SK-N-SH (cell line): ENCODE data around the gene FMR1. TPM values are rescaled to one million over a fixed set of nuclear protein-coding genes. Genes with fewer than 3 reads are reported as not detected.

ENCODE experiments used
- CTCF ChIA-PET: fragments of 300-600, 350-600 bp; formaldehyde crosslinking; extraction: SDS; loops from one replicate; lab custom pipeline; 2021; lab: Yijun Ruan, JAX
- POLR2A ChIA-PET: fragments of 350-600 bp; sonication (Branson Sonifier 250); formaldehyde crosslinking; extraction: SDS; loops from one replicate; lab custom pipeline; 2020; ENCODE audit warnings: antibody characterized with exemption, inconsistent platforms; lab: Yijun Ruan, JAX
- DNase-seq: peaks from one replicate; pipeline ENCODE4 v3.0.0; 2012
- H2AFZ ChIP-seq: fragments of 200-600 bp; sonication (generic); 2 replicates; pipeline ENCODE4 v1.8.1; 2016; ENCODE audit warnings: antibody characterized with exemption, mild to moderate bottlenecking, low read depth
- H3F3A ChIP-seq: fragments of 200-600 bp; sonication (generic); replicated peaks from 2 replicates; pipeline ENCODE3; 2016; ENCODE audit warnings: antibody characterized with exemption, mild to moderate bottlenecking; ENCODE audit not compliant: insufficient read depth
- H3K27ac ChIP-seq, 2 experiments: fragments of 200-500 bp in 1 of 2; fragments of 200-600 bp in 1 of 2; sonication (Bioruptor generic) in 1 of 2; sonication (generic), shearing (Covaris generic) in 1 of 2; 2 replicates each; pipeline versions ENCODE4 v1.5.1 to v1.6.1; 2014 to 2016; ENCODE audit warnings: low read depth in 2 of 2, inconsistent platforms in 1 of 2, low read length in 1 of 2, mild to moderate bottlenecking in 1 of 2, mixed read lengths in 1 of 2
- H3K27me3 ChIP-seq: fragments of 200-600 bp; sonication (generic), shearing (Covaris generic); 2 replicates; pipeline ENCODE4 v1.6.1; 2016; ENCODE audit warnings: mixed run types; ENCODE audit not compliant: insufficient read depth
- H3K36me3 ChIP-seq, 2 experiments: fragments of 200-500 bp in 1 of 2; fragments of 200-600 bp in 1 of 2; sonication (Bioruptor generic) in 1 of 2; sonication (generic) in 1 of 2; replicated peaks in 1 of 2; 2 replicates each; pipeline versions ENCODE3 to v1.5.1; 2014 to 2016; ENCODE audit warnings: low read length in 1 of 2, mild to moderate bottlenecking in 1 of 2; ENCODE audit not compliant: insufficient read depth in 2 of 2, control insufficient read depth in 1 of 2
- H3K4me1 ChIP-seq, 2 experiments: fragments of 200-500 bp in 1 of 2; fragments of 200-600 bp in 1 of 2; sonication (Bioruptor generic) in 1 of 2; sonication (generic), shearing (Covaris generic) in 1 of 2; 2 replicates each; pipeline versions ENCODE4 v1.5.1 to v1.6.1; 2014 to 2016; ENCODE audit warnings: low read depth in 1 of 2, low read length in 1 of 2, mixed run types in 1 of 2; ENCODE audit not compliant: insufficient read depth in 2 of 2, control insufficient read depth in 1 of 2
- H3K4me2 ChIP-seq: fragments of 200-600 bp; sonication (generic), shearing (Covaris generic); 2 replicates; pipeline ENCODE4 v1.6.1; 2017; ENCODE audit warnings: mixed run types
- H3K4me3 ChIP-seq, 2 experiments: fragments of 200-500 bp in 1 of 2; fragments of 200-600 bp in 1 of 2; sonication (Bioruptor generic) in 1 of 2; sonication (generic), shearing (Covaris generic) in 1 of 2; 2 replicates each; pipeline versions ENCODE4 v1.5.1 to v1.8.1; 2014 to 2016; ENCODE audit warnings: low read depth in 2 of 2, inconsistent platforms in 1 of 2, low read length in 1 of 2, mild to moderate bottlenecking in 1 of 2, mixed read lengths in 1 of 2, moderate library complexity in 1 of 2
- H3K79me2 ChIP-seq: fragments of 200-600 bp; sonication (generic); 2 replicates; pipeline ENCODE4 v1.8.1; 2017; ENCODE audit warnings: mild to moderate bottlenecking; ENCODE audit not compliant: insufficient read depth
- H3K9ac ChIP-seq: fragments of 200-600 bp; sonication (generic); 2 replicates; pipeline ENCODE4 v1.6.1; 2017; ENCODE audit warnings: mixed run types
- H3K9me2 ChIP-seq: fragments of 200-600 bp; sonication (generic); 2 replicates; pipeline ENCODE4 v1.6.1; 2017; ENCODE audit warnings: mixed run types
- H3K9me3 ChIP-seq: fragments of 200-600 bp; sonication (generic); 2 replicates; pipeline ENCODE4 v1.6.1; 2017; ENCODE audit warnings: mixed run types, mild to moderate bottlenecking, moderate library complexity
- H4K20me1 ChIP-seq: fragments of 200-600 bp; sonication (generic); 2 replicates; pipeline ENCODE4 v1.6.1; 2017; ENCODE audit warnings: mild to moderate bottlenecking, mixed run types; ENCODE audit not compliant: insufficient read depth
- CHD2 ChIP-seq: fragments of 150-350 bp; IDR thresholded peaks from 2 replicates; pipeline ENCODE4 v1.6.1; 2018; ENCODE audit warnings: low read length; ENCODE audit not compliant: partially characterized antibody
- ELF1 ChIP-seq: IDR thresholded peaks from 2 replicates; pipeline ENCODE4 v1.4.0; 2012
- EP300 ChIP-seq, 2 experiments: IDR thresholded peaks; 2 replicates each; pipeline versions ENCODE4 v1.4.0 to v1.6.1; 2012; ENCODE audit warnings: borderline replicate concordance in 1 of 2, low read depth in 1 of 2, low read length in 1 of 2
- EZH2phosphoT487 ChIP-seq: fragments of 200-600 bp; sonication (generic); IDR thresholded peaks from 2 replicates; pipeline ENCODE4 v1.6.1; 2017; ENCODE audit warnings: low read depth, mixed run types, mild to moderate bottlenecking, antibody characterized with exemption, moderate library complexity, borderline replicate concordance
- FOSL2 ChIP-seq: IDR thresholded peaks from 2 replicates; pipeline ENCODE4 v1.4.0; 2012; ENCODE audit warnings: low read depth, mild to moderate bottlenecking, moderate library complexity, borderline replicate concordance
- FOXJ3 ChIP-seq: sonication (generic); formaldehyde crosslinking; IDR thresholded peaks from 2 replicates; pipeline ENCODE4 v1.5.1; 2020; ENCODE audit warnings: mild to moderate bottlenecking, missing genetic modification reagents
- FOXM1 ChIP-seq: IDR thresholded peaks from 2 replicates; pipeline ENCODE4 v1.4.0; 2012; ENCODE audit warnings: low read depth, mild to moderate bottlenecking
- GATA2 ChIP-seq: sonication (generic); formaldehyde crosslinking; IDR thresholded peaks from 2 replicates; pipeline ENCODE4 v1.5.0; 2020; ENCODE audit warnings: mild to moderate bottlenecking, missing genetic modification reagents
- JUND ChIP-seq: IDR thresholded peaks from 2 replicates; pipeline ENCODE4 v1.4.0; 2012
- MXI1 ChIP-seq: IDR thresholded peaks from 2 replicates; pipeline ENCODE4 v1.6.1; 2012; ENCODE audit warnings: mild to moderate bottlenecking, low read depth, low read length, improper control_type of control experiment
- NRF1 ChIP-seq: IDR thresholded peaks from 2 replicates; pipeline ENCODE4 v1.6.1; 2012; ENCODE audit warnings: low read depth, mild to moderate bottlenecking, low read length
- POLR2AphosphoS5 ChIP-seq: IDR thresholded peaks from 2 replicates; pipeline ENCODE4 v1.6.1; 2012; ENCODE audit warnings: low read depth, low read length
- RAD21 ChIP-seq: IDR thresholded peaks from 2 replicates; pipeline ENCODE4 v1.6.1; 2012; ENCODE audit warnings: mild to moderate bottlenecking, low read length
- RCOR1 ChIP-seq: fragments of 150-350 bp; IDR thresholded peaks from 2 replicates; pipeline ENCODE4 v1.6.1; 2017; ENCODE audit warnings: antibody characterized with exemption, low read length
- RFX5 ChIP-seq: IDR thresholded peaks from 2 replicates; pipeline ENCODE4 v1.6.1; 2012; ENCODE audit warnings: mild to moderate bottlenecking, improper control_type of control experiment, low read length
- RXRA ChIP-seq: IDR thresholded peaks from 2 replicates; pipeline ENCODE4 v1.4.0; 2012; ENCODE audit warnings: low read depth, mild to moderate bottlenecking, borderline replicate concordance
- SIN3A ChIP-seq: IDR thresholded peaks from 2 replicates; pipeline ENCODE4 v1.6.1; 2012; ENCODE audit warnings: low read depth, mild to moderate bottlenecking, low read length, moderate library complexity, borderline replicate concordance
- SMC3 ChIP-seq: IDR thresholded peaks from 2 replicates; pipeline ENCODE4 v1.6.1; 2012; ENCODE audit warnings: low read depth, low read length, improper control_type of control experiment
- TAF1 ChIP-seq: IDR thresholded peaks from 2 replicates; pipeline ENCODE4 v1.6.1; 2012; ENCODE audit warnings: low read depth, mild to moderate bottlenecking, low read length, moderate library complexity, borderline replicate concordance
- TCF12 ChIP-seq: IDR thresholded peaks from 2 replicates; pipeline ENCODE4 v1.4.0; 2012
- YY1 ChIP-seq: IDR thresholded peaks from 2 replicates; pipeline ENCODE4 v1.4.0; 2012; ENCODE audit warnings: low read depth, mild to moderate bottlenecking
- WGBS: methylation state at CpG from one replicate; pipeline ENCODE4 v1.1.6; 2017; ENCODE audit warnings: low lambda C conversion rate; 5-methylcytosine and 5-hydroxymethylcytosine counted together
- polyA plus RNA-seq, 3 experiments: library from polyadenylated mRNA; depleted of rRNA; stranded (reverse); fragments of >200 nt; gene quantifications; 2 replicates each; pipeline ENCODE4 v1.2.3, GENCODE V29; 2012
- TF ChIP-seq, protein P1 (sequence below): IDR thresholded peaks from 2 replicates; pipeline ENCODE4 v1.4.0; 2012; ENCODE audit warnings: low read depth, borderline replicate concordance
- TF ChIP-seq, protein P2 (sequence below): fragments of 150-350 bp; IDR thresholded peaks from 2 replicates; pipeline ENCODE4 v1.6.1; 2017; ENCODE audit warnings: antibody characterized with exemption, low read length, low read depth, borderline replicate concordance
- TF ChIP-seq, protein P3 (sequence below): fragments of 150-350 bp; IDR thresholded peaks from 2 replicates; pipeline ENCODE4 v1.6.1; 2016; ENCODE audit warnings: mild to moderate bottlenecking, low read depth, low read length
- TF ChIP-seq, protein P4 (sequence below): IDR thresholded peaks from 2 replicates; pipeline ENCODE4 v1.4.0; 2012; ENCODE audit warnings: low read depth
- TF ChIP-seq, protein P5 (sequence below): IDR thresholded peaks from 2 replicates; pipeline ENCODE4 v1.4.0; 2012; ENCODE audit warnings: low read depth, borderline replicate concordance

FMR1 gene
- polyA plus RNA-seq, 1 of the 3 experiments (the other 2 are of a cell fraction): 7.8 TPM

DNA sequence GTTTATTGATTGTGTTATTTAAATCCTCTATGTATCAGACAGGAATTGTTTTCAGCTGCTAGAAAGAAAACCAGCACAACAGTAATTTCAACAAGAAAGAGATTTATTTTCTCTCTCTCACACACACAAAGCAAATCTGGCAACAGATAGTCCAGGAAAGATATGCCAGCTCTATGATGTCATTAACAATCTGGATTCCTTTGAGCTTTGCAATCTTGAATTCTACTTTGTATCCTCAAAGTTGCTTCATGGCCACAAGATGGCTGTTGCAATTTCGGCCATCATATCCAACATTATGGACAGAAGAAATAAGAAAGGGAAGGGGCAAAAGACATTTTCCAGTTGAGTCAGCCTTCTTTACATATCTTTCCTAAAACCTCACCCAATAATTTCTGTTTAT is 19.8 kb upstream of the FMR1 start:
- TF ChIP-seq TAF1 (no peak), SIN3A (no peak), FOXM1 (no peak), YY1 (no peak), EZH2phosphoT487 (no peak), POLR2AphosphoS5 (no peak), RAD21 (no peak), GATA2 (CRISPR knock-in tag) (no peak), RCOR1 (no peak)
- TF ChIP-seq, protein P1, sequence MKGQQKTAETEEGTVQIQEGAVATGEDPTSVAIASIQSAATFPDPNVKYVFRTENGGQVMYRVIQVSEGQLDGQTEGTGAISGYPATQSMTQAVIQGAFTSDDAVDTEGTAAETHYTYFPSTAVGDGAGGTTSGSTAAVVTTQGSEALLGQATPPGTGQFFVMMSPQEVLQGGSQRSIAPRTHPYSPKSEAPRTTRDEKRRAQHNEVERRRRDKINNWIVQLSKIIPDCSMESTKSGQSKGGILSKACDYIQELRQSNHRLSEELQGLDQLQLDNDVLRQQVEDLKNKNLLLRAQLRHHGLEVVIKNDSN: no peak
- Histone ChIP-seq H3K27ac (no peak overlapping the region), H4K20me1 (no peaks in the 10 kb centered on the region), H2AFZ (no peak overlapping the region), H3K27me3 (no peaks in the 10 kb centered on the region), H3K79me2 (no peaks in the 10 kb centered on the region), H3K4me3 (no peak overlapping the region), H3K9ac (no peak overlapping the region), H3K9me3 (no peaks in the 10 kb centered on the region), H3K36me3 (no peaks in the 10 kb centered on the region), H3K4me1 (no peaks in the 10 kb centered on the region), H3K9me2 (no peaks in the 10 kb centered on the region), H3F3A (no peaks in the 10 kb centered on the region), H3K4me2 (no peak overlapping the region)
- DNase-seq: no peak
- CTCF ChIA-PET: no interaction called here
- WGBS: 0% methylated on average over 1 of the region's 1 CpG
- POLR2A ChIA-PET: no interaction called here

DNA sequence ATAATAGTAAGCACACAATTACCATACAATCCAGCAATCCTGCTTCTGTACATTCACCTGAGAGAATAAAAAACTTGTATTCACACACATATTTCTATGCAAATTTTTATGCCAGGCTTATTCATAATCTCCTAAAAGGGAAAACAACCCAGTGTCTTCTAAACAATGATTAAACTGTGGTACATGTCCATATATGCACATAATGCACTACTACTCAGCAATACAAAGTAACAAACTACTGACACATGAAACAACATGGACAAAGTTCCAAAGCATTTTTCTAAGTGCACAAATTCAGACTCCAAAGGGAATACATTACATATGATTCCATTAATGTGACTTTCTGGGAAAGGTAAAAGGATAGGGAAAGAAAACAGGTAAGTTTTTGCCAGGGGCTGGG is 18.0 kb upstream of the FMR1 start:
- TF ChIP-seq POLR2AphosphoS5 (no peak), JUND (no peak), ELF1 (no peak), YY1 (no peak), MXI1 (no peak), NRF1 (no peak), EZH2phosphoT487 (no peak), GATA2 (CRISPR knock-in tag) (no peak), EP300 (IDR thresholded peaks at IDR 0.05; ENCODE audit: borderline replicate concordance in 1 of 2, low read depth in 1 of 2, low read length in 1 of 2) (no peak), SMC3 (no peak), FOXJ3 (CRISPR knock-in tag) (no peak), TCF12 (no peak), FOSL2 (no peak), RXRA (no peak), CHD2 (no peak), RFX5 (no peak)
- TF ChIP-seq, protein P2, sequence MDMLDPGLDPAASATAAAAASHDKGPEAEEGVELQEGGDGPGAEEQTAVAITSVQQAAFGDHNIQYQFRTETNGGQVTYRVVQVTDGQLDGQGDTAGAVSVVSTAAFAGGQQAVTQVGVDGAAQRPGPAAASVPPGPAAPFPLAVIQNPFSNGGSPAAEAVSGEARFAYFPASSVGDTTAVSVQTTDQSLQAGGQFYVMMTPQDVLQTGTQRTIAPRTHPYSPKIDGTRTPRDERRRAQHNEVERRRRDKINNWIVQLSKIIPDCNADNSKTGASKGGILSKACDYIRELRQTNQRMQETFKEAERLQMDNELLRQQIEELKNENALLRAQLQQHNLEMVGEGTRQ: no peak
- TF ChIP-seq, protein P3, sequence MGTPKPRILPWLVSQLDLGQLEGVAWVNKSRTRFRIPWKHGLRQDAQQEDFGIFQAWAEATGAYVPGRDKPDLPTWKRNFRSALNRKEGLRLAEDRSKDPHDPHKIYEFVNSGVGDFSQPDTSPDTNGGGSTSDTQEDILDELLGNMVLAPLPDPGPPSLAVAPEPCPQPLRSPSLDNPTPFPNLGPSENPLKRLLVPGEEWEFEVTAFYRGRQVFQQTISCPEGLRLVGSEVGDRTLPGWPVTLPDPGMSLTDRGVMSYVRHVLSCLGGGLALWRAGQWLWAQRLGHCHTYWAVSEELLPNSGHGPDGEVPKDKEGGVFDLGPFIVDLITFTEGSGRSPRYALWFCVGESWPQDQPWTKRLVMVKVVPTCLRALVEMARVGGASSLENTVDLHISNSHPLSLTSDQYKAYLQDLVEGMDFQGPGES: no peak
- TF ChIP-seq, protein P4, sequence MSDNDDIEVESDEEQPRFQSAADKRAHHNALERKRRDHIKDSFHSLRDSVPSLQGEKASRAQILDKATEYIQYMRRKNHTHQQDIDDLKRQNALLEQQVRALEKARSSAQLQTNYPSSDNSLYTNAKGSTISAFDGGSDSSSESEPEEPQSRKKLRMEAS: no peak
- TF ChIP-seq, protein P5, sequence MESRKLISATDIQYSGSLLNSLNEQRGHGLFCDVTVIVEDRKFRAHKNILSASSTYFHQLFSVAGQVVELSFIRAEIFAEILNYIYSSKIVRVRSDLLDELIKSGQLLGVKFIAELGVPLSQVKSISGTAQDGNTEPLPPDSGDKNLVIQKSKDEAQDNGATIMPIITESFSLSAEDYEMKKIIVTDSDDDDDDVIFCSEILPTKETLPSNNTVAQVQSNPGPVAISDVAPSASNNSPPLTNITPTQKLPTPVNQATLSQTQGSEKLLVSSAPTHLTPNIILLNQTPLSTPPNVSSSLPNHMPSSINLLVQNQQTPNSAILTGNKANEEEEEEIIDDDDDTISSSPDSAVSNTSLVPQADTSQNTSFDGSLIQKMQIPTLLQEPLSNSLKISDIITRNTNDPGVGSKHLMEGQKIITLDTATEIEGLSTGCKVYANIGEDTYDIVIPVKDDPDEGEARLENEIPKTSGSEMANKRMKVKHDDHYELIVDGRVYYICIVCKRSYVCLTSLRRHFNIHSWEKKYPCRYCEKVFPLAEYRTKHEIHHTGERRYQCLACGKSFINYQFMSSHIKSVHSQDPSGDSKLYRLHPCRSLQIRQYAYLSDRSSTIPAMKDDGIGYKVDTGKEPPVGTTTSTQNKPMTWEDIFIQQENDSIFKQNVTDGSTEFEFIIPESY: no peak
- no peak overlapping the region for H2AFZ ChIP-seq
- no peaks in the 10 kb centered on the region for H3F3A ChIP-seq
- no peaks in the 10 kb centered on the region for H3K4me1 ChIP-seq
- H3K4me3 ChIP-seq: no peak overlapping the region
- DNase-seq: no peak
- no peaks in the 10 kb centered on the region for H3K9me2 ChIP-seq
- no peak overlapping the region for H3K9ac ChIP-seq
- no peak overlapping the region for H3K27ac ChIP-seq
- CTCF ChIA-PET: no interaction called here
- POLR2A ChIA-PET: no interaction called here
- no peaks in the 10 kb centered on the region for H3K9me3 ChIP-seq
- H3K4me2 ChIP-seq: no peak overlapping the region
- H4K20me1 ChIP-seq: no peaks in the 10 kb centered on the region
- no peaks in the 10 kb centered on the region for H3K36me3 ChIP-seq
- no peaks in the 10 kb centered on the region for H3K27me3 ChIP-seq
- H3K79me2 ChIP-seq: no peaks in the 10 kb centered on the region
